Neural cell (in vitro differentiated cells): ENCODE data around the gene MYO9A.

Source experiments
- CTCF ChIP-seq: fragments of 450-650 bp; IDR thresholded peaks from 2 replicates; pipeline ENCODE4 v1.5.1; 2014; ENCODE audit warnings: antibody characterized with exemption, mild to moderate bottlenecking, moderate library complexity; ENCODE audit not compliant: poor library complexity, severe bottlenecking
- EP300 ChIP-seq: fragments of 450-650 bp; conservative IDR thresholded peaks from 2 replicates; pipeline ENCODE4 v1.6.1; 2014; ENCODE audit warnings: antibody characterized with exemption, mild to moderate bottlenecking, moderate library complexity; ENCODE audit not compliant: poor library complexity, severe bottlenecking
- EZH2 ChIP-seq: fragments of 200-600, 300-800 bp; shearing (Covaris generic), sonication (generic); IDR thresholded peaks from 2 replicates; pipeline ENCODE4 v1.6.1; 2014; ENCODE audit warnings: antibody characterized with exemption, low read length, borderline replicate concordance, mild to moderate bottlenecking; ENCODE audit not compliant: insufficient read depth, poor library complexity, severe bottlenecking
- MXI1 ChIP-seq: fragments of 450-650 bp; conservative IDR thresholded peaks from 2 replicates; pipeline ENCODE4 v1.6.1; 2014; ENCODE audit warnings: antibody characterized with exemption, mild to moderate bottlenecking; ENCODE audit not compliant: poor library complexity, severe bottlenecking
- RAD21 ChIP-seq: fragments of 450-650 bp; conservative IDR thresholded peaks from 2 replicates; pipeline ENCODE4 v1.6.1; 2014; ENCODE audit warnings: antibody characterized with exemption, mild to moderate bottlenecking, moderate library complexity
- REST ChIP-seq: IDR thresholded peaks from 2 replicates; pipeline ENCODE4 v1.6.1; 2012; ENCODE audit warnings: borderline replicate concordance
- SMC3 ChIP-seq: fragments of 450-650 bp; conservative IDR thresholded peaks from 2 replicates; pipeline ENCODE4 v1.6.1; 2014; ENCODE audit warnings: antibody characterized with exemption, mild to moderate bottlenecking, moderate library complexity; ENCODE audit not compliant: poor library complexity

- TF ChIP-seq CTCF (no peak), REST (no peak), EP300 (no peak), EZH2 (no peak), SMC3 (no peak), RAD21 (no peak), MXI1 (no peak)
Observed at GRCh38 chr15:72047020-72047419, 70.9 kb downstream of the MYO9A start.
